HCT116 (cell line): ENCODE results near the gene ADGRL3. TPM values are rescaled to one million over a fixed set of nuclear protein-coding genes. Genes with fewer than 3 reads are reported as not detected.

Source experiments
- ATAC-seq: fragments of 200-7000 bp; cut with Tn5 transposase; 2 replicates; pipeline ENCODE4 v1.9.1; 2020; ENCODE audit warnings: mild to moderate bottlenecking, moderate library complexity
- BruUV-seq: library from RNA; stranded (reverse); fragments of 400-500 nt; replicated peaks from 2 replicates; lab custom pipeline; 2021; lab: Mats Ljungman, UMichigan
- CTCF ChIA-PET: fragments of 300-600 bp; sonication (Branson Sonifier 250); formaldehyde crosslinking; loops from one replicate; lab custom pipeline; 2021; ENCODE audit warnings: antibody characterized with exemption; lab: Charles Lee
- POLR2A ChIA-PET: fragments of 300-600, 350-600 bp; sonication (Branson Sonifier 250); formaldehyde crosslinking; loops from one replicate; lab custom pipeline; 2021; ENCODE audit warnings: antibody characterized with exemption; lab: Charles Lee
- RAD21 ChIA-PET, 2 experiments: fragments of 300-600 bp; sonication (Branson Sonifier 250); formaldehyde crosslinking; loops; one replicate each; lab custom pipeline; 2023; ENCODE audit warnings: low total read pairs in 2 of 2; ENCODE audit not compliant: uncharacterized antibody in 2 of 2, unreplicated experiment in 2 of 2, low non-redundant PET in 1 of 2; lab: Charles Lee
- DNase-seq: peaks from one replicate; pipeline ENCODE4 v3.0.0-alpha.2; 2010; ENCODE audit warnings: low read depth, low spot score
- H2AFZ ChIP-seq: fragments of 200-600 bp; shearing (Covaris generic), sonication (generic); 2 replicates; pipeline ENCODE4 v1.6.1; 2017; ENCODE audit warnings: low read depth, mixed run types, mixed read lengths, antibody characterized with exemption, low read length; ENCODE audit not compliant: poor library complexity, severe bottlenecking
- H3K27ac ChIP-seq: 2 replicates; pipeline ENCODE4 v1.5.1; 2012; ENCODE audit warnings: low read depth, low read length
- H3K27me3 ChIP-seq: fragments of 200-600 bp; sonication (generic); 2 replicates; pipeline ENCODE4 v1.6.1; 2016; ENCODE audit warnings: mixed run types, low read length, mixed read lengths; ENCODE audit not compliant: insufficient read depth
- H3K36me3 ChIP-seq, 2 experiments: fragments of 200-500 bp in 1 of 2; fragments of 200-600 bp in 1 of 2; sonication (Bioruptor generic) in 1 of 2; sonication (generic) in 1 of 2; 2 replicates each; pipeline versions ENCODE4 v1.5.1 to v1.6.1; 2014 to 2016; ENCODE audit warnings: low read length in 2 of 2, inconsistent platforms in 1 of 2, mixed read lengths in 1 of 2, mixed run types in 1 of 2; ENCODE audit not compliant: insufficient read depth in 2 of 2, control insufficient read depth in 1 of 2
- H3K4me1 ChIP-seq, 2 experiments: fragments of 200-600 bp in 1 of 2; sonication (generic) in 1 of 2; 2 replicates each; pipeline versions ENCODE4 v1.5.1 to v1.6.1; 2012 to 2017; ENCODE audit warnings: low read length in 2 of 2, inconsistent platforms in 1 of 2, mild to moderate bottlenecking in 1 of 2, mixed read lengths in 1 of 2, mixed run types in 1 of 2, moderate library complexity in 1 of 2; ENCODE audit not compliant: insufficient read depth in 2 of 2, control insufficient read depth in 1 of 2
- H3K4me2 ChIP-seq: fragments of 200-600 bp; sonication (generic); 2 replicates; pipeline ENCODE4 v1.6.1; 2017; ENCODE audit warnings: mixed run types, low read length, mixed read lengths
- H3K4me3 ChIP-seq, 2 experiments: fragments of 200-600 bp in 1 of 2; sonication (generic) in 1 of 2; replicated peaks in 1 of 2; 2 replicates each; pipeline ENCODE4 v1.5.1; 2011 to 2016; ENCODE audit warnings: low read length in 2 of 2, control low read depth in 1 of 2, low read depth in 1 of 2, mild to moderate bottlenecking in 1 of 2, mixed read lengths in 1 of 2, mixed run types in 1 of 2
- H3K79me2 ChIP-seq: fragments of 200-600 bp; sonication (generic); 2 replicates; pipeline ENCODE4 v1.6.1; 2017; ENCODE audit warnings: mild to moderate bottlenecking, mixed run types, low read length, moderate library complexity, mixed read lengths; ENCODE audit not compliant: insufficient read depth
- H3K9ac ChIP-seq: fragments of 200-600 bp; sonication (generic); 2 replicates; pipeline ENCODE4 v1.6.1; 2016; ENCODE audit warnings: low read length, mixed read lengths
- H3K9me2 ChIP-seq: fragments of 200-600 bp; sonication (generic), shearing (Covaris generic); 2 replicates; pipeline ENCODE4 v1.6.1; 2017; ENCODE audit warnings: mixed run types, mild to moderate bottlenecking, moderate library complexity; ENCODE audit not compliant: insufficient read depth
- H3K9me3 ChIP-seq, 2 experiments: fragments of 200-500 bp in 1 of 2; fragments of 200-600 bp in 1 of 2; sonication (Bioruptor generic) in 1 of 2; sonication (generic) in 1 of 2; 2 replicates each; pipeline ENCODE4 v1.6.1; 2014 to 2017; ENCODE audit warnings: low read length in 2 of 2, mixed read lengths in 2 of 2, inconsistent platforms in 1 of 2, low read depth in 1 of 2, mild to moderate bottlenecking in 1 of 2, mixed run types in 1 of 2, moderate library complexity in 1 of 2; ENCODE audit not compliant: control insufficient read depth in 1 of 2, insufficient read depth in 1 of 2
- H4K20me1 ChIP-seq: fragments of 200-600 bp; sonication (generic), shearing (Covaris generic); 2 replicates; pipeline ENCODE4 v1.6.1; 2017; ENCODE audit warnings: mixed run types, mild to moderate bottlenecking, moderate library complexity; ENCODE audit not compliant: insufficient read depth
- ATF3 ChIP-seq: IDR thresholded peaks from 2 replicates; pipeline ENCODE4 v1.6.1; 2012
- CBX3 ChIP-seq: IDR thresholded peaks from 2 replicates; pipeline ENCODE4 v1.6.1; 2012; ENCODE audit warnings: low read depth
- CEBPB ChIP-seq: IDR thresholded peaks from 2 replicates; pipeline ENCODE4 v1.6.1; 2012; ENCODE audit warnings: low read depth
- EGR1 ChIP-seq: IDR thresholded peaks from 2 replicates; pipeline ENCODE4 v1.6.1; 2012; ENCODE audit warnings: low read depth
- EZH2phosphoT487 ChIP-seq: fragments of 200-600 bp; IDR thresholded peaks from 2 replicates; pipeline ENCODE4 v1.6.1; 2018; ENCODE audit warnings: antibody characterized with exemption, borderline replicate concordance
- JUND ChIP-seq: IDR thresholded peaks from 2 replicates; pipeline ENCODE4 v1.6.1; 2012
- POLR2AphosphoS5 ChIP-seq: IDR thresholded peaks from 2 replicates; pipeline ENCODE4 v1.6.1; 2011; ENCODE audit warnings: mild to moderate bottlenecking, low read depth, low read length, moderate library complexity
- RAD21 ChIP-seq: IDR thresholded peaks from 2 replicates; pipeline ENCODE4 v1.6.1; 2012; ENCODE audit warnings: low read depth, mild to moderate bottlenecking
- REST ChIP-seq: IDR thresholded peaks from 2 replicates; pipeline ENCODE4 v1.6.1; 2012; ENCODE audit warnings: low read depth
- SIN3A ChIP-seq: IDR thresholded peaks from 2 replicates; pipeline ENCODE4 v1.6.1; 2012; ENCODE audit warnings: low read depth
- SP1 ChIP-seq: IDR thresholded peaks from 2 replicates; pipeline ENCODE4 v1.6.1; 2012; ENCODE audit warnings: low read depth
- SRF ChIP-seq: IDR thresholded peaks from 2 replicates; pipeline ENCODE4 v1.6.1; 2012; ENCODE audit warnings: low read depth
- ZBTB33 ChIP-seq: IDR thresholded peaks from 2 replicates; pipeline ENCODE4 v1.6.1; 2011; ENCODE audit warnings: mild to moderate bottlenecking, low read length, moderate library complexity; ENCODE audit not compliant: insufficient replicate concordance; ENCODE audit errors: extremely low read depth
- ZFX ChIP-seq: fragments of 450-650 bp; IDR thresholded peaks from 2 replicates; pipeline ENCODE4 v1.6.1; 2017
- intact Hi-C: fragments of 100-400 bp; cut with micrococcal nuclease; formaldehyde crosslinking; loops from 2 replicates; pipeline ENCODE4 v1.10.0; 2022
- total RNA-seq: library from RNA; stranded (reverse); gene quantifications from one replicate; pipeline ENCODE4 v1.2.1, GENCODE V29; 2021; ENCODE audit not compliant: unreplicated experiment
- TF ChIP-seq, protein P1 (sequence below), 3 experiments: fragments of 200-600 bp in 1 of 3; sonication (generic) in 1 of 3; IDR thresholded peaks in 2 of 3; conservative IDR thresholded peaks in 1 of 3; 2 replicates each; pipeline ENCODE4 v1.5.1; 2012 to 2017; ENCODE audit warnings: low read depth in 2 of 3, low read length in 2 of 3, antibody characterized with exemption in 1 of 3, borderline replicate concordance in 1 of 3, control low read depth in 1 of 3, mild to moderate bottlenecking in 1 of 3, mixed read lengths in 1 of 3, mixed run types in 1 of 3, moderate library complexity in 1 of 3; ENCODE audit not compliant: insufficient read depth in 1 of 3

ADGRL3 gene
- total RNA-seq, 1 experiment from 2014 or later, result not detected

GRCh38 chr4:61841714-61842113 lies 641.6 kb downstream of the ADGRL3 start (continued):
- TF ChIP-seq REST (no peak), RAD21 (no peak), SRF (no peak), POLR2AphosphoS5 (no peak), JUND (no peak), SIN3A (no peak), ZBTB33 (no peak), CBX3 (no peak), EGR1 (no peak)

DNA sequence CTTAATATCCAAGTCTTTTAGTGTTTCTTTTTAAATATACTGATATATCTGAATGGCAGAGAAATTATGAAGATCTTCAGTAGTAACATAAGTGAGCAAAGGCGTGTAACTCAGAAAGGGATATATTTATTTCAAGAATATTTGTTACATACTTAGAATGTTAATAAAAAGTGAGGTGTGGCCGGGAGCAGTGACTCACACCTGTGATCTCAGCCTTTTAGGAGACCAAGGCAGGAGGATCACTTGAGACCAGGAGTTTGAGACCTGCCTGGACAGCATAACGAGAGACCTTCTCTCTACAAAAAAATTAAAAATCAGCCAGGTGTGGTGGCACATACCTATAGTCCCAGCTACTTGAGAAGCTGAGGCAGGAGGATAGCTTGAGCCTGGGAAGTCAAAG lies 651.0 kb downstream of the ADGRL3 start:
- H3K27me3 ChIP-seq, result no peaks in the 10 kb centered on the region
- no TSS peak for BruUV-seq
- H3K4me2 ChIP-seq, result no peak overlapping the region
- H4K20me1 ChIP-seq, result no peaks in the 10 kb centered on the region
- H3K4me3 ChIP-seq, result no peak overlapping the region
- ChIA-PET POLR2A (no interaction called here), CTCF (no interaction called here), RAD21 (no interaction called here)
- no peak overlapping the region for H3K9ac ChIP-seq
- peaks cover 3 to 10% of the 10 kb centered on the region in 2 experiments; a peak in 2 of 4 replicates for H3K9me3 ChIP-seq
- no peak overlapping the region for H2AFZ ChIP-seq
- H3K79me2 ChIP-seq, result no peaks in the 10 kb centered on the region
- ATAC-seq (no peak), DNase-seq (no peak)
- H3K27ac ChIP-seq, result no peak overlapping the region
- no peaks in the 10 kb centered on the region for H3K9me2 ChIP-seq
- no peaks in the 10 kb centered on the region for H3K36me3 ChIP-seq
- no peak for TF ChIP-seq RAD21
- TF ChIP-seq JUND, result no peak
- TF ChIP-seq CEBPB, result no peak
- TF ChIP-seq, protein P1, sequence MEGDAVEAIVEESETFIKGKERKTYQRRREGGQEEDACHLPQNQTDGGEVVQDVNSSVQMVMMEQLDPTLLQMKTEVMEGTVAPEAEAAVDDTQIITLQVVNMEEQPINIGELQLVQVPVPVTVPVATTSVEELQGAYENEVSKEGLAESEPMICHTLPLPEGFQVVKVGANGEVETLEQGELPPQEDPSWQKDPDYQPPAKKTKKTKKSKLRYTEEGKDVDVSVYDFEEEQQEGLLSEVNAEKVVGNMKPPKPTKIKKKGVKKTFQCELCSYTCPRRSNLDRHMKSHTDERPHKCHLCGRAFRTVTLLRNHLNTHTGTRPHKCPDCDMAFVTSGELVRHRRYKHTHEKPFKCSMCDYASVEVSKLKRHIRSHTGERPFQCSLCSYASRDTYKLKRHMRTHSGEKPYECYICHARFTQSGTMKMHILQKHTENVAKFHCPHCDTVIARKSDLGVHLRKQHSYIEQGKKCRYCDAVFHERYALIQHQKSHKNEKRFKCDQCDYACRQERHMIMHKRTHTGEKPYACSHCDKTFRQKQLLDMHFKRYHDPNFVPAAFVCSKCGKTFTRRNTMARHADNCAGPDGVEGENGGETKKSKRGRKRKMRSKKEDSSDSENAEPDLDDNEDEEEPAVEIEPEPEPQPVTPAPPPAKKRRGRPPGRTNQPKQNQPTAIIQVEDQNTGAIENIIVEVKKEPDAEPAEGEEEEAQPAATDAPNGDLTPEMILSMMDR (IDR thresholded peaks at IDR 0.05 in 2 of 3, conservative IDR thresholded peaks at IDR 0.05 in 1 of 3; ENCODE audit: borderline replicate concordance in 1 of 3, insufficient read depth in 1 of 3, low read depth in 2 of 3, low read length in 2 of 3), result no peak
- TF ChIP-seq SRF, result no peak
- no peak for TF ChIP-seq ZFX
- TF ChIP-seq CBX3, result no peak
- no peak for TF ChIP-seq EZH2phosphoT487
- TF ChIP-seq ATF3, result no peak
- TF ChIP-seq SP1, result no peak
- no peak for TF ChIP-seq EGR1
- TF ChIP-seq SIN3A, result no peak
- no peaks in the 10 kb centered on the region for H3K4me1 ChIP-seq
- intact Hi-C loops, result no loop called here
